GM12878 (cell line): Measurements from ENCODE around the gene HIP1. TPM values are rescaled to one million over a fixed set of nuclear protein-coding genes. Genes with fewer than 3 reads are reported as not detected.

ENCODE experiments used
- ATAC-seq: fragments of 200-7000 bp; cut with Tn5 transposase; 3 replicates; pipeline ENCODE4 v1.9.1; 2020; ENCODE audit warnings: mild to moderate bottlenecking, moderate library complexity
- BruUV-seq: library from RNA; stranded (reverse); fragments of 400-500 nt; replicated peaks from 2 replicates; lab custom pipeline; 2021; lab: Mats Ljungman, UMichigan
- CTCF ChIA-PET: fragments of 300-600 bp; sonication (Branson Sonifier 250); formaldehyde crosslinking; extraction: SDS; loops from one replicate; lab custom pipeline; 2021; ENCODE audit warnings: inconsistent platforms; lab: Yijun Ruan, JAX
- POLR2A ChIA-PET: fragments of 350-600 bp; formaldehyde crosslinking; extraction: SDS; loops from one replicate; lab custom pipeline; 2021; ENCODE audit warnings: inconsistent platforms; lab: Charles Lee
- RAD21 ChIA-PET: fragments of 300-600 bp; sonication (Branson Sonifier 250); formaldehyde crosslinking; loops from one replicate; lab custom pipeline; 2023; ENCODE audit warnings: antibody characterized with exemption; ENCODE audit not compliant: unreplicated experiment; lab: Charles Lee
- SMC1A ChIA-PET: fragments of 300-600 bp; sonication (Branson Sonifier 250); formaldehyde crosslinking; loops from one replicate; lab custom pipeline; 2023; ENCODE audit not compliant: unreplicated experiment, uncharacterized antibody; lab: Charles Lee
- DNase-seq: peaks from one replicate; pipeline ENCODE4 v3.0.0-alpha.2; 2011; ENCODE audit warnings: low read depth, low spot score
- FAIRE-seq: peaks from 3 replicates; lab custom pipeline; 2011; peaks lifted over from hg19 to GRCh38; lab: Jason Lieb, UNC
- H2AFZ ChIP-seq: 2 replicates; pipeline ENCODE4 v1.6.0; 2011; ENCODE audit warnings: low read depth, low read length, control low read depth; ENCODE audit not compliant: control insufficient read depth
- H3K27ac ChIP-seq: 2 replicates; pipeline ENCODE4 v1.5.1; 2011; ENCODE audit warnings: control low read depth; ENCODE audit not compliant: control insufficient read depth, insufficient read depth
- H3K27me3 ChIP-seq, 2 experiments: replicated peaks in 1 of 2; 2 replicates each; pipeline versions ENCODE4 v1.6.0 to v1.6.1; 2011; ENCODE audit warnings: low read length in 1 of 2; ENCODE audit not compliant: control insufficient read depth in 2 of 2, insufficient read depth in 2 of 2
- H3K36me3 ChIP-seq, 2 experiments: 2 replicates each; pipeline ENCODE4 v1.5.1; 2011; ENCODE audit warnings: low read length in 1 of 2; ENCODE audit not compliant: control insufficient read depth in 2 of 2, insufficient read depth in 2 of 2
- H3K4me1 ChIP-seq: 2 replicates; pipeline ENCODE4 v1.6.1; 2011; ENCODE audit warnings: mild to moderate bottlenecking, low read length, moderate library complexity, mixed read lengths; ENCODE audit not compliant: control insufficient read depth, insufficient read depth
- H3K4me2 ChIP-seq: 2 replicates; pipeline ENCODE4 v1.6.0; 2011; ENCODE audit warnings: control low read depth; ENCODE audit not compliant: control insufficient read depth, insufficient read depth
- H3K4me3 ChIP-seq: fragments of 200-600 bp; sonication (generic); 2 replicates; pipeline ENCODE4 v1.5.1; 2016
- H3K79me2 ChIP-seq: 2 replicates; pipeline ENCODE4 v1.6.0; 2011; ENCODE audit warnings: low read length; ENCODE audit not compliant: control insufficient read depth, insufficient read depth
- H3K9ac ChIP-seq: 2 replicates; pipeline ENCODE4 v1.8.0; 2011; ENCODE audit warnings: low read length, control low read depth, mixed read lengths; ENCODE audit not compliant: control insufficient read depth, insufficient read depth
- H3K9me3 ChIP-seq: replicated peaks from 3 replicates; pipeline ENCODE4 v1.5.1; 2011; ENCODE audit warnings: mild to moderate bottlenecking, low read length; ENCODE audit not compliant: control insufficient read depth, insufficient read depth
- H4K20me1 ChIP-seq: 2 replicates; pipeline ENCODE4 v1.6.0; 2011; ENCODE audit not compliant: control insufficient read depth, insufficient read depth
- ATF7 ChIP-seq: fragments of 450-650 bp; IDR thresholded peaks from 2 replicates; pipeline ENCODE4 v1.6.1; 2016; ENCODE audit warnings: low read depth, mild to moderate bottlenecking
- BACH1 ChIP-seq: fragments of 450-650 bp; IDR thresholded peaks from 2 replicates; pipeline ENCODE4 v1.6.1; 2017; ENCODE audit warnings: mild to moderate bottlenecking, borderline replicate concordance
- ETV6 ChIP-seq, 2 experiments: fragments of 450-650 bp in 1 of 2; IDR thresholded peaks in 1 of 2; conservative IDR thresholded peaks in 1 of 2; 2 replicates each; pipeline ENCODE4 v1.6.1; 2014; ENCODE audit warnings: antibody characterized with exemption in 1 of 2, borderline replicate concordance in 1 of 2, low read depth in 1 of 2, mild to moderate bottlenecking in 1 of 2, moderate library complexity in 1 of 2
- NR2C2 ChIP-seq: IDR thresholded peaks from 2 replicates; pipeline ENCODE4 v1.6.1; 2011; ENCODE audit warnings: borderline replicate concordance, low read depth; ENCODE audit not compliant: control insufficient read depth, insufficient read length
- POU2F2 ChIP-seq: IDR thresholded peaks from 3 replicates; pipeline ENCODE4 v1.6.1; 2011; ENCODE audit warnings: low read depth, mild to moderate bottlenecking, low read length, borderline replicate concordance
- RBBP5 ChIP-seq: fragments of 200-600 bp; sonication (generic); conservative IDR thresholded peaks from 2 replicates; pipeline ENCODE4 v1.6.1; 2016
- RUNX3 ChIP-seq: IDR thresholded peaks from 2 replicates; pipeline ENCODE4 v1.6.1; 2012; ENCODE audit warnings: low read length, inconsistent platforms
- SMAD5 ChIP-seq: IDR thresholded peaks from 2 replicates; pipeline ENCODE4 v1.6.1; 2016; ENCODE audit warnings: antibody characterized with exemption, low read depth
- WGBS: methylation state at CpG from one replicate; pipeline ENCODE4 v1.1.6; 2016; ENCODE audit warnings: low lambda C conversion rate; ENCODE audit not compliant: insufficient replicate concordance, insufficient coverage; ENCODE audit errors: missing lambda C conversion rate; 5-methylcytosine and 5-hydroxymethylcytosine counted together
- in situ Hi-C: fragments of 300-500 bp; cut with MboI; formaldehyde crosslinking; loops from 9 replicates; pipeline ENCODE4 v1.14.3; 2018; ENCODE audit warnings: mixed read lengths
- intact Hi-C: fragments of 100-400 bp; cut with micrococcal nuclease; formaldehyde crosslinking; loops from one replicate; pipeline ENCODE4 v1.14.2; 2022; ENCODE audit not compliant: unreplicated experiment
- polyA plus RNA-seq, 11 experiments: library from polyadenylated mRNA; depleted of rRNA in 4 of 11; unstranded in 6 of 11; stranded (reverse) in 5 of 11; fragments of >200 nt; fragmentation: Nextera tagmentation in 4 of 11; fragmentation: Illumina TruSeq in 1 of 11; extraction: Ambion mirVana in 4 of 11; extraction: Trizol in 1 of 11; gene quantifications; 1 replicate in 1 of 11; 2 replicates in 10 of 11; pipeline versions ENCODE4 v1.2.1 to v1.2.3, GENCODE V29; 2011 to 2016; ENCODE audit warnings: inconsistent platforms in 2 of 11, missing spikeins in 2 of 11, low read depth in 1 of 11
- total RNA-seq, 4 experiments: library from RNA; depleted of rRNA in 3 of 4; stranded (reverse); fragments of >200 nt in 3 of 4; fragmentation: Illumina TruSeq in 1 of 4; extraction: Trizol in 1 of 4; gene quantifications; 2 replicates each; pipeline versions ENCODE4 v1.2.1 to v1.2.3, GENCODE V29; 2013 to 2021
- TF ChIP-seq, protein P1 (sequence below): fragments of 450-650 bp; IDR thresholded peaks from 2 replicates; pipeline ENCODE4 v1.6.1; 2018; ENCODE audit warnings: borderline replicate concordance, mild to moderate bottlenecking; ENCODE audit not compliant: partially characterized antibody
- TF ChIP-seq, protein P2 (sequence below): fragments of 450-650 bp; IDR thresholded peaks from 2 replicates; pipeline ENCODE4 v1.6.1; 2017; ENCODE audit warnings: antibody characterized with exemption, mild to moderate bottlenecking, moderate library complexity
- TF ChIP-seq, protein P3 (sequence below): fragments of 450-650 bp; IDR thresholded peaks from 2 replicates; pipeline ENCODE4 v1.6.1; 2017; ENCODE audit warnings: mild to moderate bottlenecking, moderate library complexity

Gene HIP1
- total and polyA plus RNA-seq, 10 of the 15 experiments (the other 5 are each of a cell fraction or from before 2014, with no cell fraction given): 1.2 to 9.7 (median 3.2) TPM

DNA sequence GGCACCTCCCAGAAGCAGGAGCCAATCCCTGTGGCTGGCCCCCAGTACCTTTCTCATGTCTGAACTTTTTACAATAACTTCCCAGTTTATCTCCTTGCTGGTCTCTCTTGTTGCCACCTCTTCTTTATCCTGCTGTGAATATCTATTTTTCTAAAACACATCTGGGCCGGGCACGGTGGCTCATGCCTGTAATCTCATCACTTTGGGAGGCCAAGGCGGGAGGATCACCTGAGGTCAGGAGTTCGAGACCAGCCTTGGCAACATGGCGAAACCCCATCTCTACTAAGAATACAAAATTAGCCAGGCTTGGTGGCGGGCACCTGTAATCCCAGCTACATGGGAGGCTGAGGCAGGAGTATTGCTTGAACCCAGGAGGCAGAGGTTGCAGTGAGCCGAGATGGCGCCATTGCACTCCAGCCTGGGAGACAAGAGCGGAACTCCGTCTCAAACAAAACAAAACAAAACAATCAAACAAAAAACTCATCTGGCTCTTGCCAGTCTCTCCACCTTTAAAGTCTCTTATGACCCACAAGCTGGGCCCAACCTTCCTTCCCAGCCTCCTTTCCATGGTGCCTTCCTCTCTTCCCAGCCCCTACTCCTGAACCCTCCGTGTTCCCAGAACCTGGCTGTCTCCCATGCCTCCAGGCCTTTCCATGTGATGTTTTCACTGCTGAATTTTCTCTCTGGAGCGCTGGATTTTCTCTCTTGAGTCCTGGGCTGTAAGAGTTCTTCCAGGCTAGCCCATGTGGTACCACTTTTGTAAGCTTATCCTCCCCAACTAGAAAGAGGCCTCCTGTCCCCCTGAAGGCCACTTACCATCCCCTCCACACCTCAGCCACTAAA lies 51.3 kb downstream of the HIP1 start:
- H3K27ac ChIP-seq: no peak overlapping the region
- BruUV-seq: no TSS peak
- in situ Hi-C loops (no loop called here), intact Hi-C loops (no loop called here)
- H3K4me1 ChIP-seq: peaks cover 14% of the 10 kb centered on the region
- ChIA-PET SMC1A (no interaction called here), POLR2A (no interaction called here), CTCF (interaction anchor here (1.7 kb wide), 1 partner anchor 75 kb away, joined by 4 read pairs; no protein-coding TSS in a partner anchor), RAD21 (interaction anchor here (1.3 kb wide), 1 partner anchor 75 kb away, joined by 5 read pairs; no protein-coding TSS in a partner anchor)
- FAIRE-seq: no peak
- H3K4me3 ChIP-seq: no peak overlapping the region
- no peaks in the 10 kb centered on the region for H3K27me3 ChIP-seq
- no peak for ATAC-seq
- no peaks in the 10 kb centered on the region for H3K36me3 ChIP-seq
- DNase-seq: no peak
- H3K4me2 ChIP-seq: peak overlapping the region; percentile 33; the same call in 1 of the 2 replicates
- H3K79me2 ChIP-seq: no peaks in the 10 kb centered on the region
- H2AFZ ChIP-seq: no peak overlapping the region
- no peak overlapping the region for H3K9ac ChIP-seq
- WGBS: 82% methylated on average over 11 of the region's 12 CpGs
- H4K20me1 ChIP-seq: no peaks in the 10 kb centered on the region
- H3K9me3 ChIP-seq: no peaks in the 10 kb centered on the region
- TF ChIP-seq, protein P1, sequence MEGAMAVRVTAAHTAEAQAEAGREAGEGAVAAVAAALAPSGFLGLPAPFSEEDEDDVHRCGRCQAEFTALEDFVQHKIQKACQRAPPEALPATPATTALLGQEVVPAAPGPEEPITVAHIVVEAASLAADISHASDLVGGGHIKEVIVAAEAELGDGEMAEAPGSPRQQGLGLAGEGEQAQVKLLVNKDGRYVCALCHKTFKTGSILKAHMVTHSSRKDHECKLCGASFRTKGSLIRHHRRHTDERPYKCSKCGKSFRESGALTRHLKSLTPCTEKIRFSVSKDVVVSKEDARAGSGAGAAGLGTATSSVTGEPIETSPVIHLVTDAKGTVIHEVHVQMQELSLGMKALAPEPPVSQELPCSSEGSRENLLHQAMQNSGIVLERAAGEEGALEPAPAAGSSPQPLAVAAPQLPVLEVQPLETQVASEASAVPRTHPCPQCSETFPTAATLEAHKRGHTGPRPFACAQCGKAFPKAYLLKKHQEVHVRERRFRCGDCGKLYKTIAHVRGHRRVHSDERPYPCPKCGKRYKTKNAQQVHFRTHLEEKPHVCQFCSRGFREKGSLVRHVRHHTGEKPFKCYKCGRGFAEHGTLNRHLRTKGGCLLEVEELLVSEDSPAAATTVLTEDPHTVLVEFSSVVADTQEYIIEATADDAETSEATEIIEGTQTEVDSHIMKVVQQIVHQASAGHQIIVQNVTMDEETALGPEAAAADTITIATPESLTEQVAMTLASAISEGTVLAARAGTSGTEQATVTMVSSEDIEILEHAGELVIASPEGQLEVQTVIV: no peak
- TF ChIP-seq ATF7 (no peak), RBBP5 (no peak), ETV6 (conservative IDR thresholded peaks at IDR 0.05 in 1 of 2, IDR thresholded peaks at IDR 0.05 in 1 of 2; ENCODE audit: borderline replicate concordance in 1 of 2, low read depth in 1 of 2) (no peak), POU2F2 (no peak), BACH1 (no peak), SMAD5 (no peak), NR2C2 (no peak), RUNX3 (no peak)
- TF ChIP-seq, protein P2, sequence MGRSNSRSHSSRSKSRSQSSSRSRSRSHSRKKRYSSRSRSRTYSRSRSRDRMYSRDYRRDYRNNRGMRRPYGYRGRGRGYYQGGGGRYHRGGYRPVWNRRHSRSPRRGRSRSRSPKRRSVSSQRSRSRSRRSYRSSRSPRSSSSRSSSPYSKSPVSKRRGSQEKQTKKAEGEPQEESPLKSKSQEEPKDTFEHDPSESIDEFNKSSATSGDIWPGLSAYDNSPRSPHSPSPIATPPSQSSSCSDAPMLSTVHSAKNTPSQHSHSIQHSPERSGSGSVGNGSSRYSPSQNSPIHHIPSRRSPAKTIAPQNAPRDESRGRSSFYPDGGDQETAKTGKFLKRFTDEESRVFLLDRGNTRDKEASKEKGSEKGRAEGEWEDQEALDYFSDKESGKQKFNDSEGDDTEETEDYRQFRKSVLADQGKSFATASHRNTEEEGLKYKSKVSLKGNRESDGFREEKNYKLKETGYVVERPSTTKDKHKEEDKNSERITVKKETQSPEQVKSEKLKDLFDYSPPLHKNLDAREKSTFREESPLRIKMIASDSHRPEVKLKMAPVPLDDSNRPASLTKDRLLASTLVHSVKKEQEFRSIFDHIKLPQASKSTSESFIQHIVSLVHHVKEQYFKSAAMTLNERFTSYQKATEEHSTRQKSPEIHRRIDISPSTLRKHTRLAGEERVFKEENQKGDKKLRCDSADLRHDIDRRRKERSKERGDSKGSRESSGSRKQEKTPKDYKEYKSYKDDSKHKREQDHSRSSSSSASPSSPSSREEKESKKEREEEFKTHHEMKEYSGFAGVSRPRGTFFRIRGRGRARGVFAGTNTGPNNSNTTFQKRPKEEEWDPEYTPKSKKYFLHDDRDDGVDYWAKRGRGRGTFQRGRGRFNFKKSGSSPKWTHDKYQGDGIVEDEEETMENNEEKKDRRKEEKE: no peak
- TF ChIP-seq, protein P3, sequence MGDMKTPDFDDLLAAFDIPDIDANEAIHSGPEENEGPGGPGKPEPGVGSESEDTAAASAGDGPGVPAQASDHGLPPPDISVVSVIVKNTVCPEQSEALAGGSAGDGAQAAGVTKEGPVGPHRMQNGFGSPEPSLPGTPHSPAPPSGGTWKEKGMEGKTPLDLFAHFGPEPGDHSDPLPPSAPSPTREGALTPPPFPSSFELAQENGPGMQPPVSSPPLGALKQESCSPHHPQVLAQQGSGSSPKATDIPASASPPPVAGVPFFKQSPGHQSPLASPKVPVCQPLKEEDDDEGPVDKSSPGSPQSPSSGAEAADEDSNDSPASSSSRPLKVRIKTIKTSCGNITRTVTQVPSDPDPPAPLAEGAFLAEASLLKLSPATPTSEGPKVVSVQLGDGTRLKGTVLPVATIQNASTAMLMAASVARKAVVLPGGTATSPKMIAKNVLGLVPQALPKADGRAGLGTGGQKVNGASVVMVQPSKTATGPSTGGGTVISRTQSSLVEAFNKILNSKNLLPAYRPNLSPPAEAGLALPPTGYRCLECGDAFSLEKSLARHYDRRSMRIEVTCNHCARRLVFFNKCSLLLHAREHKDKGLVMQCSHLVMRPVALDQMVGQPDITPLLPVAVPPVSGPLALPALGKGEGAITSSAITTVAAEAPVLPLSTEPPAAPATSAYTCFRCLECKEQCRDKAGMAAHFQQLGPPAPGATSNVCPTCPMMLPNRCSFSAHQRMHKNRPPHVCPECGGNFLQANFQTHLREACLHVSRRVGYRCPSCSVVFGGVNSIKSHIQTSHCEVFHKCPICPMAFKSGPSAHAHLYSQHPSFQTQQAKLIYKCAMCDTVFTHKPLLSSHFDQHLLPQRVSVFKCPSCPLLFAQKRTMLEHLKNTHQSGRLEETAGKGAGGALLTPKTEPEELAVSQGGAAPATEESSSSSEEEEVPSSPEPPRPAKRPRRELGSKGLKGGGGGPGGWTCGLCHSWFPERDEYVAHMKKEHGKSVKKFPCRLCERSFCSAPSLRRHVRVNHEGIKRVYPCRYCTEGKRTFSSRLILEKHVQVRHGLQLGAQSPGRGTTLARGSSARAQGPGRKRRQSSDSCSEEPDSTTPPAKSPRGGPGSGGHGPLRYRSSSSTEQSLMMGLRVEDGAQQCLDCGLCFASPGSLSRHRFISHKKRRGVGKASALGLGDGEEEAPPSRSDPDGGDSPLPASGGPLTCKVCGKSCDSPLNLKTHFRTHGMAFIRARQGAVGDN: no peak
